TTC549 (cell line): ENCODE data around the gene MACO1.
"Not testable (repeated sequence)": the region's sequence is repeated elsewhere in the genome, so short reads cannot be mapped to it uniquely, and the experiment has no call there.

Experiments
- FAIRE-seq: peaks from 2 replicates; lab custom pipeline; 2012; peaks lifted over from hg19 to GRCh38; lab: Jason Lieb, UNC

Gene MACO1

GRCh38 chr1:25458541-25459298 lies 28.0 kb downstream of the MACO1 start:
- no peak for FAIRE-seq

DNA sequence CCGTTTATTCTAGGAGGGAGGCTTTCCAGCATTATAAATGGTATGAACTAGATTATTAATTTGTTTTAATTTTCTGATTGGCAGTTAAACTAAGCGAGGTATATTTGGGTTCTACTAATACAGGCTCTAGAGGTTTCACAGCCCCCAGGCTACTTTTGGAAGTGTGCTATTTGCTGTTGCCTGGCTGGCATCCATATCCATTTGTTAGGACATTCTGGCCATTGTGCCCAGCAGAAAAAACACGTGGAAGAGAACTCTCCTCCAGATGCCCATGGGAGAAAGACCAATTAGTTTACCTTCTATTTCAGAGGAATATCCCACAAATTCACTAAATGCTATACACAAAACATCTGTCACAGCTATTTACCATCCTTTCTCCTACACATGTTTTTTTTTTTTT lies 29.3 kb downstream of the MACO1 start:
- FAIRE-seq: no peak

- FAIRE-seq: not testable (repeated sequence)
Observed at GRCh38 chr1:25460816-25461215, 30.1 kb downstream of the MACO1 start.

GRCh38 chr1:25461849-25462248 lies 31.2 kb downstream of the MACO1 start:
- FAIRE-seq: no peak

DNA sequence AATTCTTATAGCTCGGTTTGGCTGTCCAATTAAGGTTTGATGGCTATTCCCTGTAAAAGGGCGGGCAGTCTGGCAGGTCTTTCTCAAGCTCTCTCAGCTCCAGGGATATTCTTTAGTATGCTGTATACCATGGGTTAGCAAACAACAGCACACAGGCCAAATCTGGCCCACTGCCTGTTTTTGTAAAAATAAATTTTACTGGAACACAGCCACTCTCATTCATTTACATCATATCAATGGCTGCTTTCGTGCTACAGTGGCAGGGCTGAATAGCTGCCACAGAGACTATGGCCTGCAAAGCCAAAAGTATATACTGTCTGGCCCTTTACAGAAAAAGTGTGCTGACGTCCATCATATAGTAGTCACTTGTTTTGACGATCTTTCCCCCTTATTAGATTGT lies 32.0 kb downstream of the MACO1 start:
- FAIRE-seq: no peak

DNA sequence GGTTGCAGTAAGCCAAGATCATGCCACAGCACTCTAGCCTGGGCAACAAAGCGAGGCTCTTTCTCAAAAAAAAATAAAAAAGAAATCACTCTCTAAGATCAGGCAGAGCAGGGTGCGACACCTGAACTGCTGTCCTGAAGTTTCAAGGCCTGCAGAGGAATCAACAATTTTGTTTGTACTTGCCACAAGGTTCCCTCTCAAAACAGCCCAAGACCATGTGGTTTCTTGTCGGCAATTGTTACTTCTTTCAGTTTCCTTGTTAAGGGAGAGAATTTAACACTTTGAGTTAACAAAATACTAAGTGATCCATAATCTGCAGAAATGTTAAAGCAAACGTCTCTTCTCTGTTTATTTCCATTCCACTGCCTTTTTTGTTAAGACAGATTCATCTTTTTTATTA lies 36.5 kb downstream of the MACO1 start:
- no peak for FAIRE-seq

- FAIRE-seq: no peak
Observed at GRCh38 chr1:25467616-25468015, 36.9 kb downstream of the MACO1 start.

DNA sequence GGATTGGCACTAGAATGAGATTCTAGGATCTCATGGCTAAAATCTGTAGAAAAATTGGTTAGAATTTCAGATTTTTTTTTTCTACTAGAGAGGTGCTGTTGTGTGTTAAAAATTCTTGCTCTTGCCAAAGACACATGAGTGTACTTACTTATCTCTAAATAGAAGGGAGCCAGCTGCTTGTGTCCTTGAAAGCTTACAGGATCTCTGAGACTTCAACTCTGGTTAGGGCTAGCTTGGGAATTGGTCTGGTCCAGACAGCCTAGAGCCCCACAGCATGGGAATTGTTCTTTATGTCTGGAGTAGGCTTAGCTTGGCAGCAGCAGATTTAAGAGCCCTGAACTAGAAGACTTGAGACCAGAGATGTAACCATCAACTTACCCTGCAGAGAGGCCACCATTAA lies 37.3 kb downstream of the MACO1 start:
- FAIRE-seq: no peak

- no peak for FAIRE-seq
Observed at GRCh38 chr1:25469177-25469576, 38.5 kb downstream of the MACO1 start.

GRCh38 chr1:25472471-25472870 lies 41.8 kb downstream of the MACO1 start:
- no peak for FAIRE-seq

DNA sequence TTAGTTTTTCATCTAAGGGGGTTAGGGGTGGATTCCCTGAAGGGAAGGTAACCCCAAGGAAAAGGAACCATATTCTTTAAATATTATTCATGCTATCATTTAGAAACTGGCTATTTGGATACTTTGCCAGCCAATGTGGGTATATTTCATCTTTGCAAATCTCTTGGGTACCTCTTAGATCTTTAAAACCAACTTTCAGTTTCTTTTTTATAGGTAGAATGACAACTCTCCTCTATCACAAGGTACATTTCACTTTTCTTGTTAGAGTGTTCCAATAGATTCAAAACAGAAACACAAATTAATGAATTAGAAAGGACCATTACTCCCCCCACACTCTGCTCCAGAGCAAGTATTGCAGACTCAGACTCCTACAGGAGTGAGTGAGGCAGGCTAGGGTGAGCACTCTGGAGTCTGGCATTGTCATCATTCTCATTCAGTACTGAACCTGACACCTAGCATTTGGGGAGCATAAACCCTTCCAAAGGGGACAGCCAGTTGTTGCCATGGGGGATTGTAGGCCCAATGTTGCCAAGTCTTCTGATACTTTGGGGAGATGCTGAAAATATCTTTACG lies 43.0 kb downstream of the MACO1 start:
- FAIRE-seq: no peak

- no peak for FAIRE-seq
Observed at GRCh38 chr1:25474439-25475047, 43.8 kb downstream of the MACO1 start.

- FAIRE-seq: no peak
Observed at GRCh38 chr1:25476186-25477097, 45.7 kb downstream of the MACO1 start.

DNA sequence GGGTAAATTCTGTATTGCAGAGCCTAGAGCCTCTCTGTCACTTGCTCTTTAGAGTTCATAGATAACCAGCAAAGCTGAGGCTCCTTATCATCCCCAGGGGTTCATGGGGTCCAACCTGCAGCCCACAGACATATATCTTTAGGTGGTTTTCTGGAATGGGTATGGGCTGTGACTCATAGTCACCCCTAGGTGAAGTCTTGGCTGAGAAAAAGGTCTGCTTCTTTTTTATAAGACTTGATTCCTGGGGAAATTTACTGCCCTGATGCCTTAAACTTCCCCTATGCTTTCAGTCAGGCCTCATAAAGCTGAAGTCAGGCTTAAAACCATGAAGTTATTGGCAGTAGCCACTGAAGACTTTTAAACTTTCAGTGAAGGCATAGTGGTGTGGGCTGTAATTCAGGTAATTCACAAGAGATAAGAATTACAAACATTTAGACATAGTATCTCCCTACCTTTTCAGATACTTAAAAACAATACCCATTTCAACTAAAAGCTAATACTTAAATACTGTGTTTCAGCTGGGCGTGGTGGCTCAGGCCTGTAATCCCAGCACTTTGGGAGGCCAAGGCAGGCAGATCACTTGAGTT lies 46.8 kb downstream of the MACO1 start:
- FAIRE-seq: no peak

- FAIRE-seq: no peak
Observed at GRCh38 chr1:25478633-25479032, 47.9 kb downstream of the MACO1 start.

DNA sequence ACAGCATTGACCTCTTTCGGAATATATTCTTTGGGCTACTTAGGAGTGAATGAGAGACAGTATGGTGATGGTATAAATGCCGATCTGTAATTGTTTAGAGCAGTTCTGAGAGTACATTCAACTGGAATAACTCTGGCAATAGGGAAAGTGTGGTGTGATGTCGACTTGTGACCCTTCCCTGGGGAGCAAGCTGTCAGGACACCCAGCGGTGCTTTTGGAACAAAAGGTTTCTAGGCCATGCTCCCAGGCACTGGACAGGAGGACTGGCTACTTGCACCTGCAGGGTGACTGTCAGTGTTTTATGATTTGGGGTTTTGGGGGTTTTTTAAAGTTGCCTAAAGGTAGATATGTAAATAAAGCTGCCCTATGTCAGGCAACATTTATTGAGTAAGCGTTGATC lies 50.9 kb downstream of the MACO1 start:
- FAIRE-seq: no peak

DNA sequence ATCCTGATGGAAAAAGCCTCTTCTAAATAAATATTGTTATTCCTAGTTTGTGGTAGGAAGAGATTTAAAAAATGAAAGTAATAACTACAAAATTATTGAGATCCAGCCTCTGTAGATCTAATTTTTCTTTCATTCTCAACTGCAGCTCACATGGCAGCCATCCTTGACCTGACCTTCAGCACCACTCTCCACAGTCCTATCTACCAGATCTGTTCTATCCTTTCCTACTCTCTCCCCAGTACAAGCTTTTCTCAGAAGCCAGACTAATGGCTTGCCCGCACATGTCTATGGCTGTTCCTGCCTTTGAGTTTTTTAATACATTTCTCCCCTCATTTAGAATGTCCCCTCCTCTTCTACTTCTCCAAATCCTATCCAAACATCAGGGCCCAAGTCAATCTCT lies 51.5 kb downstream of the MACO1 start:
- FAIRE-seq: no peak

DNA sequence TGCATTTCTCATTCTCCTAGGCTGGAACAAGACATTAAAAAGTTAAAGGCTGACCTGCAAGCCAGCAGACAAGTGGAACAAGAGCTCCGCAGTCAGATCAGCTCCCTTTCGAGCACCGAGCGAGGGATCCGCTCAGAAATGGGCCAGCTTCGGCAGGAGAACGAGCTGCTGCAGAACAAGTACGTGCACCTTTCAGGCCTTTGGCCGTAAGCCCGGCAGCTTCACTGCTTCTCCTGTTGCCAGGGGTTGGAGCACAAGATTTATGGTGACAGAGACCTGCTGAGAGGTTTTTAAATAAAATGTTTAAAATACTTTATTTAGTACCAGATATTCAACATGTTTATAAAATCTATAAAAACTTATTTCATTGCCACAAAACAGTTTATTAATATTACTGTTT lies 53.4 kb downstream of the MACO1 start:
- FAIRE-seq: no peak

DNA sequence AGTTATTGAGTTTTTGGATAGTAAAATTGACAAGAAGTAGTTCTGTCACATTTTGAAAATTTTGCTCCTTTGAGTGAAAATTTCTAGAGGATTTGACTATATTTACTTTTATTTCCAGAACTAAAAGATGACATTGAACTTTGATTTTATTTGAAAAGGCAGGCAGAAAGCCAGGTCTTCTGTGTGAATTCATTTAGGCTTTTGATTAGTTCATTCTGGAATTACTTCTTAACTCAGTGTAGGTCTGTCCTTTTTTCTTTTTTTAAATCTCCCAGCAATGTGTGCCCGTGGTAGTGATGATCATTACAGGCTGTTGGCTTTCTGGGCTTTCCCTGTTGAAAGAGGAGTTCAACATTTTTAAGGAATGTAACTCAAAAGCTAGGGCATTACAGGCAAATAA lies 53.8 kb downstream of the MACO1 start:
- FAIRE-seq: no peak

- no peak for FAIRE-seq
Observed at GRCh38 chr1:25485536-25486411, 55.1 kb downstream of the MACO1 start.

- peak; percentile 5 for FAIRE-seq
Observed at GRCh38 chr1:25486602-25487001, 55.9 kb downstream of the MACO1 start.
